HepG2 (cell line): Measurements from ENCODE around the gene BCL2L11. TPM values are rescaled to one million over a fixed set of nuclear protein-coding genes. Genes with fewer than 3 reads are reported as not detected.
A peak's percentile ranks its signal among the peaks of the same experiment; 100 is the strongest.

ENCODE experiments used
- BRCA1 ChIP-seq: sonication (generic); formaldehyde crosslinking; IDR thresholded peaks from 2 replicates; pipeline ENCODE4 v1.4.0; 2020; ENCODE audit warnings: missing genetic modification reagents
- MTF2 ChIP-seq: sonication (generic); formaldehyde crosslinking; IDR thresholded peaks from 2 replicates; pipeline ENCODE4 v1.5.0; 2020; ENCODE audit warnings: missing genetic modification reagents, borderline replicate concordance
- PCBP1 ChIP-seq: fragments of 200-400 bp; formaldehyde crosslinking; IDR thresholded peaks from 2 replicates; pipeline ENCODE4 v1.6.1; 2017; ENCODE audit warnings: mild to moderate bottlenecking, low read depth, low read length, borderline replicate concordance
- SRSF1 ChIP-seq: fragments of 200-400 bp; formaldehyde crosslinking; optimal IDR thresholded peaks from 2 replicates; pipeline ENCODE3; 2017; ENCODE audit warnings: mild to moderate bottlenecking, low read depth, low read length, moderate library complexity
- ZKSCAN1 ChIP-seq: fragments of 150-350 bp; IDR thresholded peaks from 2 replicates; pipeline ENCODE4 v1.6.1; 2014; ENCODE audit warnings: low read length
- ZNF292 ChIP-seq: sonication (generic); formaldehyde crosslinking; IDR thresholded peaks from 2 replicates; pipeline ENCODE4 v1.8.1; 2022; ENCODE audit warnings: mild to moderate bottlenecking, low read depth, missing genetic modification reagents, borderline replicate concordance
- polyA plus RNA-seq, 8 experiments: library from polyadenylated mRNA; depleted of rRNA in 3 of 8; stranded (reverse) in 7 of 8; unstranded in 1 of 8; fragments of >200 nt; fragmentation: Illumina TruSeq in 4 of 8; extraction: Trizol in 4 of 8; gene quantifications; 2 replicates each; pipeline versions ENCODE4 v1.2.1 to v1.2.3, GENCODE V29; 2011 to 2016; ENCODE audit warnings: low read depth in 4 of 8, missing spikeins in 1 of 8, mixed read lengths in 1 of 8; ENCODE audit not compliant: insufficient read depth in 1 of 8
- total RNA-seq, 5 experiments: library from RNA; depleted of rRNA; stranded (reverse); fragments of >200 nt; fragmentation: Illumina TruSeq; extraction: Trizol; gene quantifications; 2 replicates each; pipeline ENCODE4 v1.2.3, GENCODE V29; 2016; ENCODE audit warnings: low read depth in 1 of 5
- TF ChIP-seq, protein P1 (sequence below): sonication (generic); formaldehyde crosslinking; IDR thresholded peaks from 2 replicates; pipeline ENCODE4 v1.9.0; 2021; ENCODE audit warnings: missing genetic modification reagents, borderline replicate concordance
- TF ChIP-seq, protein P2 (sequence below): sonication (generic); formaldehyde crosslinking; IDR thresholded peaks from one replicate; pipeline ENCODE4 v1.5.1; 2020; ENCODE audit warnings: mild to moderate bottlenecking, missing genetic modification reagents; ENCODE audit errors: not compliant biosample characterization
- TF ChIP-seq, protein P3 (sequence below): sonication (generic); formaldehyde crosslinking; IDR thresholded peaks from 2 replicates; pipeline ENCODE4; 2020; ENCODE audit warnings: missing genetic modification reagents, mild to moderate bottlenecking, borderline replicate concordance
- TF ChIP-seq, protein P4 (sequence below): sonication (generic); formaldehyde crosslinking; IDR thresholded peaks from 2 replicates; pipeline ENCODE4 v1.4.0; 2020; ENCODE audit warnings: missing genetic modification reagents, borderline replicate concordance

Gene BCL2L11
- total and polyA plus RNA-seq, 2 of the 13 experiments (the other 11 are each of a cell fraction or from before 2014, with no cell fraction given) = 6.1 to 9.7 TPM

DNA sequence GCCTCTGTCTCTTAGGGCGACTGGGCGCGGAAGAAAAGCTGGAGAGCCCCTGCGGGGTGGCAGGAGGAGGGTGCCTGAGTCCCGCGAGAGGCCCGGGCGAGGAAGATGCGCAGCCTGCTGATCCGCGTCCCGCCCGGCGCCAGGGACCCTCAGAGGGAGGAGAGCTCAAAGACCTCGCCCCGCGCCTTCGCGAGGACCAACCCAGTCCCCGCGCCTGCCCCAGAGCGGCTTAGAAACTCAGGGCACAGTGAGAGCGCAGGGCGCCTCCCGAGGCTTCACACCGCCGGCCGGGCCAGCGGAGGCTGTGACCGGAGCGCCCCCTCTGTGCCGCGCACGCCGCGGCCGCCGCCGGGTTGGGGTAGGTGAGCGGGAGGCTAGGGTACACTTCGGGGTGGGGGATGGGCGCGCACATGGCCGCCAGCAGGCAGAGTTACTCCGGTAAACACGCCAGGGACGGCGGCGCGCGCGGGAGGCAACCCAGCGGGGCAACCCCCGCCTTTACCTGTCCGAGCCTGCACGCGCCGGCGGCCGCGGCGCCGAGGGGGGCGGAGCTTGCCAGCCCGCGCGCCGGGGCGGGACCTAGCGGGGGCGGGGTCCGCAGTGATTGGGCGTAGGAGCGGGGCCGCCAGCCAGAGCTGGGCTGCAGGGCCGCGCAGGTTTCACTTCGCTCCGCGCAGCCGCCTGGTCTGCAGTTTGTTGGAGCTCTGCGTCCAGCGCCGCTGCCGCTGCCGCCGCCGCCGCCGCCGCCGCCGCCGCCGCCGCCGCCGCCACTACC lies at the start of gene BCL2L11 (continued):
- TF ChIP-seq, protein P1, sequence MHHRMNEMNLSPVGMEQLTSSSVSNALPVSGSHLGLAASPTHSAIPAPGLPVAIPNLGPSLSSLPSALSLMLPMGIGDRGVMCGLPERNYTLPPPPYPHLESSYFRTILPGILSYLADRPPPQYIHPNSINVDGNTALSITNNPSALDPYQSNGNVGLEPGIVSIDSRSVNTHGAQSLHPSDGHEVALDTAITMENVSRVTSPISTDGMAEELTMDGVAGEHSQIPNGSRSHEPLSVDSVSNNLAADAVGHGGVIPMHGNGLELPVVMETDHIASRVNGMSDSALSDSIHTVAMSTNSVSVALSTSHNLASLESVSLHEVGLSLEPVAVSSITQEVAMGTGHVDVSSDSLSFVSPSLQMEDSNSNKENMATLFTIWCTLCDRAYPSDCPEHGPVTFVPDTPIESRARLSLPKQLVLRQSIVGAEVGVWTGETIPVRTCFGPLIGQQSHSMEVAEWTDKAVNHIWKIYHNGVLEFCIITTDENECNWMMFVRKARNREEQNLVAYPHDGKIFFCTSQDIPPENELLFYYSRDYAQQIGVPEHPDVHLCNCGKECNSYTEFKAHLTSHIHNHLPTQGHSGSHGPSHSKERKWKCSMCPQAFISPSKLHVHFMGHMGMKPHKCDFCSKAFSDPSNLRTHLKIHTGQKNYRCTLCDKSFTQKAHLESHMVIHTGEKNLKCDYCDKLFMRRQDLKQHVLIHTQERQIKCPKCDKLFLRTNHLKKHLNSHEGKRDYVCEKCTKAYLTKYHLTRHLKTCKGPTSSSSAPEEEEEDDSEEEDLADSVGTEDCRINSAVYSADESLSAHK (CRISPR knock-in tag) = no peak
- TF ChIP-seq, protein P2, sequence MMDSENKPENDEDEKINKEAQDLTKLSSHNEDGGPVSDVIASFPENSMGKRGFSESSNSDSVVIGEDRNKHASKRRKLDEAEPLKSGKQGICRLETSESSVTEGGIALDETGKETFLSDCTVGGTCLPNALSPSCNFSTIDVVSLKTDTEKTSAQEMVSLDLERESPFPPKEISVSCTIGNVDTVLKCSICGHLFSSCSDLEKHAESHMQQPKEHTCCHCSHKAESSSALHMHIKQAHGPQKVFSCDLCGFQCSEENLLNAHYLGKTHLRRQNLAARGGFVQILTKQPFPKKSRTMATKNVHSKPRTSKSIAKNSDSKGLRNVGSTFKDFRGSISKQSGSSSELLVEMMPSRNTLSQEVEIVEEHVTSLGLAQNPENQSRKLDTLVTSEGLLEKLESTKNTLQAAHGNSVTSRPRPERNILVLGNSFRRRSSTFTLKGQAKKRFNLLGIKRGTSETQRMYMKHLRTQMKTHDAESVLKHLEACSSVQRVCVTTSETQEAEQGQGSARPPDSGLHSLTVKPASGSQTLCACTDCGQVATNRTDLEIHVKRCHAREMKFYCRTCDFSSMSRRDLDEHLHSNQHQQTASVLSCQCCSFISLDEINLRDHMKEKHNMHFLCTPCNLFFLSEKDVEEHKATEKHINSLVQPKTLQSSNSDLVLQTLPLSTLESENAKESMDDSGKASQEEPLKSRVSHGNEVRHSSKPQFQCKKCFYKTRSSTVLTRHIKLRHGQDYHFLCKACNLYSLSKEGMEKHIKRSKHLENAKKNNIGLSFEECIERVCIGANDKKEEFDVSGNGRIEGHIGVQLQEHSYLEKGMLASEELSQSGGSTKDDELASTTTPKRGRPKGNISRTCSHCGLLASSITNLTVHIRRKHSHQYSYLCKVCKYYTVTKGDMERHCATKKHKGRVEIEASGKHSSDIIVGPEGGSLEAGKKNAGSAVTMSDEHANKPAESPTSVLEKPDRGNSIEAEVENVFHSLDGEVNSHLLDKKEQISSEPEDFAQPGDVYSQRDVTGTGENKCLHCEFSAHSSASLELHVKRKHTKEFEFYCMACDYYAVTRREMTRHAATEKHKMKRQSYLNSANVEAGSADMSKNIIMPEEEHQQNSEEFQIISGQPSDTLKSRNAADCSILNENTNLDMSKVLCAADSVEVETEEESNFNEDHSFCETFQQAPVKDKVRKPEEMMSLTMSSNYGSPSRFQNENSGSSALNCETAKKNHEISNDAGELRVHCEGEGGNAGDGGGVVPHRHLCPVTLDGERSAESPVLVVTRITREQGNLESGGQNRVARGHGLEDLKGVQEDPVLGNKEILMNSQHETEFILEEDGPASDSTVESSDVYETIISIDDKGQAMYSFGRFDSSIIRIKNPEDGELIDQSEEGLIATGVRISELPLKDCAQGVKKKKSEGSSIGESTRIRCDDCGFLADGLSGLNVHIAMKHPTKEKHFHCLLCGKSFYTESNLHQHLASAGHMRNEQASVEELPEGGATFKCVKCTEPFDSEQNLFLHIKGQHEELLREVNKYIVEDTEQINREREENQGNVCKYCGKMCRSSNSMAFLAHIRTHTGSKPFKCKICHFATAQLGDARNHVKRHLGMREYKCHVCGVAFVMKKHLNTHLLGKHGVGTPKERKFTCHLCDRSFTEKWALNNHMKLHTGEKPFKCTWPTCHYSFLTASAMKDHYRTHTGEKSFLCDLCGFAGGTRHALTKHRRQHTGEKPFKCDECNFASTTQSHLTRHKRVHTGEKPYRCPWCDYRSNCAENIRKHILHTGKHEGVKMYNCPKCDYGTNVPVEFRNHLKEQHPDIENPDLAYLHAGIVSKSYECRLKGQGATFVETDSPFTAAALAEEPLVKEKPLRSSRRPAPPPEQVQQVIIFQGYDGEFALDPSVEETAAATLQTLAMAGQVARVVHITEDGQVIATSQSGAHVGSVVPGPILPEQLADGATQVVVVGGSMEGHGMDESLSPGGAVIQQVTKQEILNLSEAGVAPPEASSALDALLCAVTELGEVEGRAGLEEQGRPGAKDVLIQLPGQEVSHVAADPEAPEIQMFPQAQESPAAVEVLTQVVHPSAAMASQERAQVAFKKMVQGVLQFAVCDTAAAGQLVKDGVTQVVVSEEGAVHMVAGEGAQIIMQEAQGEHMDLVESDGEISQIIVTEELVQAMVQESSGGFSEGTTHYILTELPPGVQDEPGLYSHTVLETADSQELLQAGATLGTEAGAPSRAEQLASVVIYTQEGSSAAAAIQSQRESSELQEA (CRISPR knock-in tag) = peak; percentile 69
- peak; percentile 100; the same call in 1 of the 2 replicates for TF ChIP-seq MTF2
- no peak for TF ChIP-seq ZKSCAN1
- TF ChIP-seq, protein P3, sequence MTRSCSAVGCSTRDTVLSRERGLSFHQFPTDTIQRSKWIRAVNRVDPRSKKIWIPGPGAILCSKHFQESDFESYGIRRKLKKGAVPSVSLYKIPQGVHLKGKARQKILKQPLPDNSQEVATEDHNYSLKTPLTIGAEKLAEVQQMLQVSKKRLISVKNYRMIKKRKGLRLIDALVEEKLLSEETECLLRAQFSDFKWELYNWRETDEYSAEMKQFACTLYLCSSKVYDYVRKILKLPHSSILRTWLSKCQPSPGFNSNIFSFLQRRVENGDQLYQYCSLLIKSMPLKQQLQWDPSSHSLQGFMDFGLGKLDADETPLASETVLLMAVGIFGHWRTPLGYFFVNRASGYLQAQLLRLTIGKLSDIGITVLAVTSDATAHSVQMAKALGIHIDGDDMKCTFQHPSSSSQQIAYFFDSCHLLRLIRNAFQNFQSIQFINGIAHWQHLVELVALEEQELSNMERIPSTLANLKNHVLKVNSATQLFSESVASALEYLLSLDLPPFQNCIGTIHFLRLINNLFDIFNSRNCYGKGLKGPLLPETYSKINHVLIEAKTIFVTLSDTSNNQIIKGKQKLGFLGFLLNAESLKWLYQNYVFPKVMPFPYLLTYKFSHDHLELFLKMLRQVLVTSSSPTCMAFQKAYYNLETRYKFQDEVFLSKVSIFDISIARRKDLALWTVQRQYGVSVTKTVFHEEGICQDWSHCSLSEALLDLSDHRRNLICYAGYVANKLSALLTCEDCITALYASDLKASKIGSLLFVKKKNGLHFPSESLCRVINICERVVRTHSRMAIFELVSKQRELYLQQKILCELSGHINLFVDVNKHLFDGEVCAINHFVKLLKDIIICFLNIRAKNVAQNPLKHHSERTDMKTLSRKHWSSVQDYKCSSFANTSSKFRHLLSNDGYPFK (CRISPR knock-in tag) = peak; percentile 74; the same call in 1 of the 2 replicates
- TF ChIP-seq, protein P4, sequence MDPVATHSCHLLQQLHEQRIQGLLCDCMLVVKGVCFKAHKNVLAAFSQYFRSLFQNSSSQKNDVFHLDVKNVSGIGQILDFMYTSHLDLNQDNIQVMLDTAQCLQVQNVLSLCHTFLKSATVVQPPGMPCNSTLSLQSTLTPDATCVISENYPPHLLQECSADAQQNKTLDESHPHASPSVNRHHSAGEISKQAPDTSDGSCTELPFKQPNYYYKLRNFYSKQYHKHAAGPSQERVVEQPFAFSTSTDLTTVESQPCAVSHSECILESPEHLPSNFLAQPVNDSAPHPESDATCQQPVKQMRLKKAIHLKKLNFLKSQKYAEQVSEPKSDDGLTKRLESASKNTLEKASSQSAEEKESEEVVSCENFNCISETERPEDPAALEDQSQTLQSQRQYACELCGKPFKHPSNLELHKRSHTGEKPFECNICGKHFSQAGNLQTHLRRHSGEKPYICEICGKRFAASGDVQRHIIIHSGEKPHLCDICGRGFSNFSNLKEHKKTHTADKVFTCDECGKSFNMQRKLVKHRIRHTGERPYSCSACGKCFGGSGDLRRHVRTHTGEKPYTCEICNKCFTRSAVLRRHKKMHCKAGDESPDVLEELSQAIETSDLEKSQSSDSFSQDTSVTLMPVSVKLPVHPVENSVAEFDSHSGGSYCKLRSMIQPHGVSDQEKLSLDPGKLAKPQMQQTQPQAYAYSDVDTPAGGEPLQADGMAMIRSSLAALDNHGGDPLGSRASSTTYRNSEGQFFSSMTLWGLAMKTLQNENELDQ = no peak
- TF ChIP-seq BRCA1 = no peak
- no peak; the same call in 1 of the 2 replicates for TF ChIP-seq ZNF292 (CRISPR knock-in tag)
- no peak for TF ChIP-seq SRSF1
- TF ChIP-seq PCBP1 = 0 out of 2 replicates have a peak, but pooled peaks have one; percentile 14
